ENCODE data around the gene SYNE4. TPM values are rescaled to one million over a fixed set of nuclear protein-coding genes. Genes with fewer than 3 reads are reported as not detected.

The SYNE4 gene
- total RNA-seq, 1 donor from 2014 or later = 0.17 TPM

Other genes starting within 250 kb of the SYNE4 start
- 4.7 and 4.8 TPM in 2 replicates for gene ARHGAP33, start 233.2 kb downstream of the SYNE4 start, total RNA-seq
- gene PRODH2, start 196.0 kb downstream of the SYNE4 start, total RNA-seq = not detected in 2 replicates
- gene NPHS1, start 156.3 kb downstream of the SYNE4 start, total RNA-seq = not detected in 2 replicates
- gene KIRREL2, start 151.9 kb downstream of the SYNE4 start, total RNA-seq = not detected in 2 replicates
- gene APLP1, start 140.2 kb downstream of the SYNE4 start, total RNA-seq = 1.9 and 2.5 TPM in 2 replicates
- gene NFKBID, start 108.3 kb downstream of the SYNE4 start, total RNA-seq = 2.7 and 3.2 TPM in 2 replicates
- gene HCST, start 106.3 kb downstream of the SYNE4 start, total RNA-seq = 0.19 TPM in 1 of 2 replicates, not detected in the other
- gene TYROBP, start 100.5 kb downstream of the SYNE4 start, total RNA-seq = not detected in 2 replicates
- gene LRFN3, start 72.4 kb downstream of the SYNE4 start, total RNA-seq = 3.6 and 3.7 TPM in 2 replicates
- gene SDHAF1, start 13.6 kb downstream of the SYNE4 start, total RNA-seq = 10.1 and 19.6 TPM in 2 replicates
- 12.3 and 15.3 TPM in 2 replicates for gene ALKBH6, start 5.4 kb upstream of the SYNE4 start, total RNA-seq
- gene CLIP3, start 24.1 kb upstream of the SYNE4 start, total RNA-seq = 6.7 and 7.8 TPM in 2 replicates
- 1.6 and 2.6 TPM in 2 replicates for gene THAP8, start 45.5 kb upstream of the SYNE4 start, total RNA-seq
- 2.2 and 8.0 TPM in 2 replicates for gene WDR62, start 46.1 kb upstream of the SYNE4 start, total RNA-seq
- gene OVOL3, start 102.3 kb upstream of the SYNE4 start, total RNA-seq = not detected in 2 replicates
- gene POLR2I, start 106.1 kb upstream of the SYNE4 start, total RNA-seq = 42.9 and 71.1 TPM in 2 replicates
- gene TBCB, start 106.7 kb upstream of the SYNE4 start, total RNA-seq = 201 and 226 TPM in 2 replicates
- 314 and 443 TPM in 2 replicates for gene CAPNS1, start 131.3 kb upstream of the SYNE4 start, total RNA-seq
- gene COX7A1, start 143.6 kb upstream of the SYNE4 start, total RNA-seq = 7.1 and 24.0 TPM in 2 replicates
- 2.4 and 6.5 TPM in 2 replicates for gene ZNF565, start 205.9 kb upstream of the SYNE4 start, total RNA-seq
- gene ZNF146, start 206.3 kb upstream of the SYNE4 start, total RNA-seq = 123 and 131 TPM in 2 replicates